Measurements from ENCODE around the gene RNF126.

DNA sequence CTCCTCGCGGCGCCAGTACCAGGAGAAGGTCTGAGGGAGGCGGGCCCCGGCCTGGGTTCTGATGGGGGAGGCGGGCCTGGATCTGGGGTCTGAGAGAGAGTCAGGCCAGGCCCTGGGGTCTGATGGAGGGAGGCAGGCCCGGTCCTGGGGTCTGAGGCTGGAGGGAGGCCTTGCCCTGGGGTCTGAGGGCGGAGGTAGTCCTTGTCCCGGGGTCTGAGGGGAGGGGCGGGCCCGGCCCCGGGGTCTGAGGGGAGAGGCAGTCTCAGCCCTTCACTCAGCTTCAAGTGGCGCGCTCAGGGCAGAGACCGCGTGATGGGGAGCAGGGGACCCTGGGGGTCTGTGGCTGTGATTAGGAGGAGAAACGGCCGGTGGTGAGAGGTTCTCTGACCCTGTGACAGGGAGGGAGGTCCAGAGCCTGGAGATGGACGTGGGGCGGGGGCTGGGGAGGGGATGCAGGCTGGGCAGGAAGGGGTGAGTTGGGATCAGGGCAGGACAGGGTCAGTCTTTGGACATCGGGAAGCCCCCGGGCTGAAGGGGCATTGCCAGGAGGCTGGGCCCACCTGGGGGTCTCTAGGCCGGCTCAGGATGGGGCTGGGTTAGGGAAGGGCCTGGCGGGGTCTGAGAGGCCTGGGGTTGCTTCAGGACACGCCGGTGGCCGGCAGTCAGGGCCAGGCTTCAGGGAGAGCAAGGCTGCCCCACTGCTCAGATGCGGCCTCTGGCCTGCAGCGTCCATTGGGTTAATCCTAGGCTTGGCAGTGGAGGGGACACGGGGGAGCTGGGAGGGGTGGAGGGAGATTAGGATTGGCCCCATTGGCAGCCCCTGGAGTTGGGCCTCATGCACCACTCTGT is 54.6 kb downstream of the RNF126 start:
- TF ChIP-seq POLR2A (IDR thresholded peaks at IDR 0.05; ENCODE audit: low read depth, low read length) (no peak), TAF1 (IDR thresholded peaks at IDR 0.05; ENCODE audit: low read depth, low read length) (no peak)
